Smooth muscle cell (in vitro differentiated cells): ENCODE results near the gene LYST. TPM values are rescaled to one million over a fixed set of nuclear protein-coding genes. Genes with fewer than 3 reads are reported as not detected.

Source experiments
- DNase-seq: peaks from one replicate; lab custom pipeline; 2025; ENCODE audit not compliant: unreplicated experiment; lab: John Stamatoyannopoulos, UW
- H2AFZ ChIP-seq: fragments of 200-600 bp; sonication (generic); 2 replicates; pipeline ENCODE4 v1.6.0; 2016; ENCODE audit warnings: antibody characterized with exemption, low read depth, mild to moderate bottlenecking
- H3F3A ChIP-seq: fragments of 200-600 bp; sonication (generic); 2 replicates; pipeline ENCODE4 v1.6.0; 2017; ENCODE audit warnings: antibody characterized with exemption, low read depth
- H3K27ac ChIP-seq: fragments of 200-600 bp; sonication (generic); 2 replicates; pipeline ENCODE4 v1.5.1; 2016; ENCODE audit warnings: low read depth, mild to moderate bottlenecking
- H3K27me3 ChIP-seq: fragments of 200-600 bp; sonication (generic); 2 replicates; pipeline ENCODE4 v1.6.1; 2016; ENCODE audit warnings: low read depth, mild to moderate bottlenecking
- H3K36me3 ChIP-seq: fragments of 200-600 bp; sonication (generic); 2 replicates; pipeline ENCODE4 v1.5.1; 2016; ENCODE audit warnings: low read depth
- H3K4me1 ChIP-seq: fragments of 200-600 bp; sonication (generic); 2 replicates; pipeline ENCODE4 v1.5.1; 2016; ENCODE audit warnings: low read depth
- H3K4me2 ChIP-seq: fragments of 200-600 bp; sonication (generic); 2 replicates; pipeline ENCODE4 v1.6.0; 2016; ENCODE audit warnings: mild to moderate bottlenecking
- H3K4me3 ChIP-seq: fragments of 200-600 bp; sonication (generic); 2 replicates; pipeline ENCODE4 v1.5.1; 2016; ENCODE audit warnings: mild to moderate bottlenecking
- H3K79me2 ChIP-seq: fragments of 200-600 bp; sonication (generic); 2 replicates; pipeline ENCODE4 v1.6.0; 2016; ENCODE audit warnings: low read depth, mild to moderate bottlenecking
- H3K9ac ChIP-seq: fragments of 200-600 bp; sonication (generic); 2 replicates; pipeline ENCODE4 v1.6.0; 2016; ENCODE audit warnings: low read depth
- H3K9me3 ChIP-seq: fragments of 200-600 bp; sonication (generic); replicated peaks from 2 replicates; pipeline ENCODE4 v1.5.1; 2016; ENCODE audit warnings: low read depth
- H4K20me1 ChIP-seq: fragments of 200-600 bp; sonication (generic); 2 replicates; pipeline ENCODE4 v1.6.0; 2016; ENCODE audit warnings: low read depth
- CTCF ChIP-seq: fragments of 200-600 bp; sonication (generic); IDR thresholded peaks from 2 replicates; pipeline ENCODE4 v1.5.1; 2017; ENCODE audit warnings: borderline replicate concordance, mild to moderate bottlenecking, antibody characterized with exemption; ENCODE audit not compliant: insufficient read depth, poor library complexity, severe bottlenecking
- WGBS: methylation state at CpG from one replicate; pipeline ENCODE4 v1.1.7; 2016; ENCODE audit warnings: low lambda C conversion rate; 5-methylcytosine and 5-hydroxymethylcytosine counted together
- polyA plus RNA-seq: library from polyadenylated mRNA; unstranded; fragments of >200 nt; fragmentation: Nextera tagmentation; extraction: Ambion mirVana; gene quantifications from 2 replicates; pipeline ENCODE4 v1.2.1, GENCODE V29; 2016
- total RNA-seq: library from RNA; depleted of rRNA; stranded (reverse); fragments of >200 nt; gene quantifications from 2 replicates; pipeline ENCODE4 v1.2.3, GENCODE V29; 2014

LYST gene
- total and polyA plus RNA-seq, 2 experiments from 2014 or later = 2.2 to 13.5 TPM

GRCh38 chr1:235646463-235646862 lies 220.2 kb downstream of the LYST start:
- no peak overlapping the region for H3K4me2 ChIP-seq

GRCh38 chr1:235644693-235645305 lies 221.9 kb downstream of the LYST start:
- Histone ChIP-seq H3K79me2 (no peaks in the 10 kb centered on the region), H3F3A (no peaks in the 10 kb centered on the region), H2AFZ (no peak overlapping the region), H3K4me1 (peaks cover 23% of the 10 kb centered on the region), H3K36me3 (no peaks in the 10 kb centered on the region), H3K4me3 (no peak overlapping the region), H3K4me2 (no peak overlapping the region), H3K27ac (no peak overlapping the region), H3K27me3 (peaks cover 32% of the 10 kb centered on the region), H3K9ac (no peak overlapping the region), H4K20me1 (no peaks in the 10 kb centered on the region), H3K9me3 (no peaks in the 10 kb centered on the region)
- no peak for DNase-seq
- TF ChIP-seq CTCF = no peak
- 76% methylated on average over 13 of the region's 13 CpGs for WGBS

More at GRCh38 chr1:235646463-235646862, 220.2 kb downstream of the LYST start:
- H3K9ac ChIP-seq = no peak overlapping the region
- peaks cover 45% of the 10 kb centered on the region for H3K27me3 ChIP-seq
- H2AFZ ChIP-seq = no peak overlapping the region
- TF ChIP-seq CTCF = no peak
- no peaks in the 10 kb centered on the region for H3F3A ChIP-seq
- H3K4me1 ChIP-seq = peaks cover 23% of the 10 kb centered on the region
- no peak overlapping the region for H3K4me3 ChIP-seq
- no peak overlapping the region for H3K27ac ChIP-seq
- no peaks in the 10 kb centered on the region for H3K36me3 ChIP-seq
- H4K20me1 ChIP-seq = no peaks in the 10 kb centered on the region
- WGBS = 90% methylated on average over 9 of the region's 9 CpGs
- H3K9me3 ChIP-seq = no peaks in the 10 kb centered on the region
- no peak for DNase-seq
- H3K79me2 ChIP-seq = no peaks in the 10 kb centered on the region

- Histone ChIP-seq H3K9ac (no peak overlapping the region), H3K27ac (no peak overlapping the region), H3K4me3 (no peak overlapping the region), H2AFZ (no peak overlapping the region), H3K9me3 (no peaks in the 10 kb centered on the region), H3K27me3 (peaks cover 28% of the 10 kb centered on the region), H3K4me1 (peaks cover 19% of the 10 kb centered on the region), H3F3A (no peaks in the 10 kb centered on the region), H3K36me3 (no peaks in the 10 kb centered on the region), H4K20me1 (no peaks in the 10 kb centered on the region), H3K79me2 (no peaks in the 10 kb centered on the region), H3K4me2 (no peak overlapping the region)
- TF ChIP-seq CTCF = no peak
- WGBS = 82% methylated on average over 19 of the region's 23 CpGs
- no peak for DNase-seq
These were observed 222.6 kb downstream of the LYST start for GRCh38 chr1:235643837-235644692.
